ENCODE results near the gene CMTM8.
"Not testable (repeated sequence)": the region's sequence is repeated elsewhere in the genome, so short reads cannot be mapped to it uniquely, and the experiment has no call there.

CMTM8 gene, protein sequence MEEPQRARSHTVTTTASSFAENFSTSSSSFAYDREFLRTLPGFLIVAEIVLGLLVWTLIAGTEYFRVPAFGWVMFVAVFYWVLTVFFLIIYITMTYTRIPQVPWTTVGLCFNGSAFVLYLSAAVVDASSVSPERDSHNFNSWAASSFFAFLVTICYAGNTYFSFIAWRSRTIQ

GRCh38 chr3:32238453-32239306 is at the start of gene CMTM8:
Gene CMTM8, plus strand, starts transcription at chr3:32238680. Its CDS starts 293 bp downstream, at chr3:32238973.
- no peak for FAIRE-seq

- FAIRE-seq, result no peak
Measured at GRCh38 chr3:32189693-32190092, 48.8 kb upstream of the CMTM8 start.

- not testable (repeated sequence) for FAIRE-seq
Measured at GRCh38 chr3:32190556-32190955, 47.9 kb upstream of the CMTM8 start.

- FAIRE-seq, result no peak
Measured at GRCh38 chr3:32193101-32193500, 45.4 kb upstream of the CMTM8 start.

- no peak for FAIRE-seq
Measured at GRCh38 chr3:32194653-32195052, 43.8 kb upstream of the CMTM8 start.

DNA sequence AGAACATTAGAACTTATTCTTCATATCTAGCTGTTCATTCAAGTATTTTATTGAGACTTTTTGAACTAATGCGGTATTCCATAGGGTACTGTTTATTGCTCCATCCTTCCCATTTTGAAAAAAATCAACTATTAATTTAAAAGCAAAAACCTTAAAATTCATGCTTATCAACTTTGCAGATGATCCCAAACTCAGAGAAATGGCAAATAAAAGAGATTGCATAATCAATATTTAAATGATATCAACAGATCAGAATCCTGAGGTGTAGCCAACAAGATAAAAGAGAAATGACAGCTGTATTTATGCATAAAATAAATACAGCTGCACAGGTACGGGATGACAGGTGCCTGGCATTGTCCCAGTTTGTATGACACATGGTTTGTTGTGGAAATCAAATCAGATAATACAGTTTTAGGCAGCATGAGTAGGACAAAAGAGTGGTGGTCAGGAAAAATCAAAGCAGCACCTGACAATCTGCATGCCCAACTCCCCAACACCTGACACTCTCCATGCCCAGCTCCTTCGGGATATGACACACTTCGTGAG is 42.4 kb upstream of the CMTM8 start:
- FAIRE-seq, result no peak

GRCh38 chr3:32197991-32198390 is 40.5 kb upstream of the CMTM8 start:
- no peak for FAIRE-seq

- FAIRE-seq, result no peak
Measured at GRCh38 chr3:32198714-32199113, 39.8 kb upstream of the CMTM8 start.

DNA sequence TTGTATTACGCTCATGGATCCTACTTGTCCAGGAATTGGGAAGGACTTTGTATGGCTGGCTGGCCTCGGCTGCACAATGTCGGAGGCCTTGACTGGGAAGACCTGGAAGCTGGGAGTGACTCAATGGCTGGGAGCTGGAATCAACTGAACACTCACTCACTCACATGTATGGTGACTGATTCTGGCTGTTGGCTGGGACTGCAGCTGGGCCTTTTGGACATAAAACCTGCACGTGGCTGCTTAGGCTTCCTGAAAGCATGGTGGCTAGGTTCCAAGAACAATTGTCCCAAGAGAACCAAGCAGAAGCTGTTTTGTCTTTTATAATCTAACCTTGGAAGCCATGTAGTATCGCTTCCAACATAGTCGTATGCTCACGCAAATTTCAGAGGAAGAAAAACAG is 38.0 kb upstream of the CMTM8 start:
- FAIRE-seq, result no peak

DNA sequence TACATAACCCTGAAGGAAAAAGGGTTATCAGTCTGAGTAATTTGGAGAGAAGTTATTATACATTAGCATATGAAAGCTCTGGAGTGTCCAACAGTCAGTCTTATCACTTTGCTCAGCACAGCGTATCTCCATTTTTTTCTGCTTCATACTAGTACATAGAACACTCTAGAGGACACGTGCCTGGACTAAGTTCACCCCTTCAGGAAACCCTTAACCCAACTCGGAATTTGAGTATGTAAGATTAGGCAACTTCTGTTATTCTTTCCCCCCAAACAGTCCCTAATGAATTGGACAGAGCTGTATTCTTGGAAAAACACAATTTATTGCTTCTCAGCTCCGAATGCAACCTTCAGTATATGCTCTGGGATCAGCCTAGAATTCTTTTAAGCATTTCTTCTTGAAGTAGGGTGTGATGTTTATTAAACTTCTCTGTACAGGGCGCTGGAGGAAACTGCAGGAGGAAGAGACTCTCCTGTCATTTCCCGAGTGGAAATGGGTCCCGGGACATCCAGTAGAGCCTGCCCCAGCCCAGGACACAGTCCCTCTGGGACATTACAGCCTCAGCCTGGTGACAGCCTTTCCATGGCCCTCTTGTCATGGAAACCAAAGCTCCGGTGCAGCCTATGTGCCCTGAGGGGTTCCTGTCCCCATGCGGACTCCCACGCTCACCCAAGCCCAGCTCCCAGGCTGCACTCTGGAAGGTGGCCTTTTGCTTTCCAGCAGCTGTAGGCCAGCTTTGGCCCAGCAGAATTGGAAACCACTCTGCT is 37.3 kb upstream of the CMTM8 start:
- FAIRE-seq, result no peak

DNA sequence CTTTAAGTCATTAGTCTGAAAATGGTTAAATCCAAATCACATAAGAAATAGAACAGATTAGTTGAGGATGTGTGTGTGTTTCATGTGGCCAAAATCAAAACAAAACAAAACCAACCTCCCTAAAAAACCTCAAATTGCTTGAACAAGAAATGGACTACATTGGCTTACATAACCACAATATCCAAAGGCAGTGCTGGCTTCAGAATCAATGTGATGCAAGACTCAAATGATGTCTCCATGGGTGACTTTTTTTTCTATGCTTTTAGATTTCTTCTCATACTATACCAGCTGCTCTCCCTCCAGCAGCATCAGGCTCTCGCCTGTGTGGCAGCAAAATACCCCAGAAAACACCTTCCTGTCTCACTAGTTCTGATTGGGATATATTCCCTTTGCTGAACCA is 36.0 kb upstream of the CMTM8 start:
- FAIRE-seq, result no peak

GRCh38 chr3:32203854-32204253 is 34.6 kb upstream of the CMTM8 start:
- FAIRE-seq, result peak; percentile 5

DNA sequence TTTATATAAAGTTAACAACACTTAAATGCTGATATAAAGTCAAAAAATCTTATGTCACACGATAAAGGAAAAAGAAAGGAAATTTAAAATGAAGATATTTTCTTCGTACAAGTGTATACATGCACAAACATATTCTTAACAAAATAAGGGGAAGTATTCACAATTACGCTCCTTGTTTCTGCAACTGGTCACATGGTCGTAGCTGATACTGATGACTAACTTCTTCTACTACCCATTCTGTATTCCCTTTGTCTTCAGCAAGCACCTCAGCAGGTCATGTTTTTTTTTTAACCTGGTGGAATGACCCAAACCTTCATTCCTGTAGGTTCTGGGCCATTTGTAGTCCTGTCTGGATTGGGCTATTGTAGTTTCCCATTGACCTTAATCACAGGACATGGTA is 30.0 kb upstream of the CMTM8 start:
- FAIRE-seq, result no peak

DNA sequence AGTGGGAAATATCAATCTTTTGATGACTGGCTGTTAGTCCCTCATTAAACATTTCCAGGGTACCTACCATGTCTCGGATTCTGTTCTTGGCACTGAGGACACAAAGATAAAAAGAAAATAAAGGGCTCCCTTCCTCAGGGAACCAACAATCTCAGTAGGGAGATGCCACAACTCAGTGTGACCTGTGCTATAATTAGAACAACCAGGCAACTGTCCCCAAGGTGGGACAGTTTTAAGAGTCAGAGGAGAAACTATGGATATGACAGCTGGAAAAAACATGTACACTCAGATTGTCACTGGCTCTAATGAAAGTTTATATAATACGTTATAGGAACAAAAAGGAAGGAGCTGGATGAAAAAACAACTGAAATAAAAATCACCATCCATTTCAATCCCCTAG is 23.3 kb upstream of the CMTM8 start:
- FAIRE-seq, result no peak

DNA sequence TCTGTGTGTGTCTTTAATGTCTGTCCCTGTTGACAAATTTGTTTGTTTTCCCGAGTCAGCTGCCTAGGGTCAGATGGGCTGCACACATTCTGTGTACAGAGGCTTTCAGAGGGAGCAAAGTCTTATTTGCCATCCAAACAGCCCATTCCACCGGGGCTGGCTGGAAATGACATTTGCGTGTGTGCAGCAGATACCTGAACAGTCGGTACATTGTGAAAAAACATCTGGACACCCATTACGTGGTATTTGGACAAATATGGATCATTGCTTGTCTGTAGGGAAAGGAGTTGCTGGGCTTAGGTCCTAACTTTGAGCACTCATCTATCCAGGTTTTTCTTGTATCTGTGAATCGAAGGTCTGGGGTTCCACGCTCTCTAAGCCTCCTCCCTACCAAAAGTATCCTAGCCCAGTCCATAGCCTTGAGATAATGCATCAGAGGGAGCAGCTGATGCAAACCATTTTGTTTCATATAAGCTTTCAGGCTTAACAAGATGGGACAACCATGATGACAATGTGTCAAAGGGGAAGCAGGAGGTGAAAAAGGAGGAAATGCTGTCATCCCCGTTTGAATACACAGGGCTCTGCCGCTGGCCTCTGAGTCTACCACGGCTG is 22.2 kb upstream of the CMTM8 start:
- no peak for FAIRE-seq

DNA sequence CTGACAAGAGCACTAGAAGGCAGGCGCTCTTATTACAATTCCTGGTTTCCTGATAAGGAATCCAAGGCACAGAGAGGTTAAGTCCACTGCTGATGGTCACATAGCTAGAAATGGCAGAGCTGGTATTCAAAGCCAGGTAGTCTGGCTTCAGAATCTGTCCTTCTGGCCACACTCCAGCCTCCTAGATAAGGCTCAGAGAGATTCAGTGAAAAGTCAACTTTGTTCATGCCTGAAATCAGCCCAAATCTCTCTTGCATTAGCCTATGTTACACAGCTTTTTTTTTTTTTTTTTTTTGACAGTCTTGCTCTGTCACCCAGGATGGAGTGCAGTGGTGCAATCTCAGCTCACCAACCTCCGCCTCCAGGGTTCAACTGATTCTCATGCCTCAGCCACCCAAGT is 21.1 kb upstream of the CMTM8 start:
- no peak for FAIRE-seq

DNA sequence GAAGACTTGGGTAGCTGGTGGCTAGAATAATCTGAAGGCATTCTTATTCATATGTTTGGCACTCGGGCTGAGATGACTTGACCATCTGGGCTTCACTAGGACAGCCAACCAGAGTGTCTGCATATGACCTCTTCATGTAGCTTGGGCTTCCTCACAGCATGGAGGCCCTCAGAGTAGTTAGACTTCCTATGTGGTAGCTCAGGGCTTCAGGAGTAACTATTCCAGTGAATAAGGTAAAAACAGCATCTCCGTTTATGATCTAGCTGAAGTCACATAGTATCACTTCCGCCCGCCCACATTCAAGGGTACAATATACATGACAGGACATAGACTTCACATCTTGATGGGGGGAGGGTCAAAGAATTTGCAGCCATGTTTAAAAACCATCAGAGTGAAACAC is 18.9 kb upstream of the CMTM8 start:
- no peak for FAIRE-seq

GRCh38 chr3:32220006-32220405 is 18.5 kb upstream of the CMTM8 start:
- FAIRE-seq, result no peak

- no peak for FAIRE-seq
Measured at GRCh38 chr3:32222950-32223349, 15.5 kb upstream of the CMTM8 start.

GRCh38 chr3:32224016-32224516 is 14.4 kb upstream of the CMTM8 start:
- no peak for FAIRE-seq

GRCh38 chr3:32226875-32227500 is 11.5 kb upstream of the CMTM8 start:
- peak; percentile 79 for FAIRE-seq

DNA sequence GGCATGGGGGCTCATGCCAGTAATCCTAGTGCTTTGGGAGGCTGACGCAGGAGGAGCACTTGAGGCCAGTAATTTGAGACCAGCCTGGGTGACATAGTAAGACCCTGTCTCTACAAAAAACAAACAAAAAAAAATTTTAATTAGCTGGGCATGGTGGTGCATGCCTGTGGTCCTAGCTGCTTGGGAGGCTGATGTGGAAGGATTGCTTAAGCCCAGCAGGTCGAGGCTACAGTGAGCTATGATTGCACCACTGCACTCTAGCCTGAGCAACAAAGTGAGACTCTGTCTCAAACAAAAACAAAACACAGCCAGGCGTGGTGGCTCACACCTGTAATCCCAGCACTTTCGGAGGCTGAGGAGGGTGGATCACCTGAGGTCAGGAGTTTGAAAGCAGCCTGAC is 9.7 kb upstream of the CMTM8 start:
- FAIRE-seq, result not testable (repeated sequence)

Data from islet of Langerhans (tissue), 1 donor.